ENCODE measurements around the gene PVALEF.
A peak's percentile ranks its signal among the peaks of the same experiment; 100 is the strongest.

The PVALEF gene

GRCh38 chr17:81191116-81191515, 25.8 kb downstream of the PVALEF start:
- H3K4me3 ChIP-seq (ENCODE audit: low read length) = no peak overlapping the region
- no peak for DNase-seq (ENCODE audit: low read depth, low spot score)

GRCh38 chr17:81191646-81192045, 26.3 kb downstream of the PVALEF start:
- no peak overlapping the region for H3K4me3 ChIP-seq (ENCODE audit: low read length)
- no peak for DNase-seq (ENCODE audit: low read depth, low spot score)

GRCh38 chr17:81192386-81193050, 27.2 kb downstream of the PVALEF start:
- H3K4me3 ChIP-seq (ENCODE audit: low read length) = no peak overlapping the region
- DNase-seq (ENCODE audit: low read depth, low spot score) = no peak

- no peak for DNase-seq (ENCODE audit: low read depth, low spot score)
- H3K4me3 ChIP-seq (ENCODE audit: low read length) = no peak overlapping the region
These were observed 27.7 kb downstream of the PVALEF start for GRCh38 chr17:81193051-81193410.

- DNase-seq (ENCODE audit: low read depth, low spot score) = no peak
- H3K4me3 ChIP-seq (ENCODE audit: low read length) = no peak overlapping the region
These were observed 28.3 kb downstream of the PVALEF start for GRCh38 chr17:81193470-81194224.

GRCh38 chr17:81194225-81194760, 29.0 kb downstream of the PVALEF start:
- DNase-seq (ENCODE audit: low read depth, low spot score) = no peak

GRCh38 chr17:81194941-81195901, 29.9 kb downstream of the PVALEF start:
- H3K4me3 ChIP-seq (ENCODE audit: low read length) = no peak overlapping the region
- no peak for DNase-seq (ENCODE audit: low read depth, low spot score)

More at GRCh38 chr17:81194225-81194760, 29.0 kb downstream of the PVALEF start:
- no peak overlapping the region for H3K4me3 ChIP-seq (ENCODE audit: low read length)

- DNase-seq (ENCODE audit: low read depth, low spot score) = no peak
- no peak overlapping the region for H3K4me3 ChIP-seq (ENCODE audit: low read length)
These were observed 30.7 kb downstream of the PVALEF start for GRCh38 chr17:81195941-81196495.

GRCh38 chr17:81196505-81197408, 31.4 kb downstream of the PVALEF start:
- H3K4me3 ChIP-seq (ENCODE audit: low read length) = no peak overlapping the region
- DNase-seq (ENCODE audit: low read depth, low spot score) = no peak

GRCh38 chr17:81197409-81197795, 32.1 kb downstream of the PVALEF start:
- H3K4me3 ChIP-seq (ENCODE audit: low read length) = no peak overlapping the region

GRCh38 chr17:81197831-81198490, 32.7 kb downstream of the PVALEF start:
- H3K4me3 ChIP-seq (ENCODE audit: low read length) = no peak overlapping the region
- no peak for DNase-seq (ENCODE audit: low read depth, low spot score)

More at GRCh38 chr17:81197409-81197795, 32.1 kb downstream of the PVALEF start:
- no peak for DNase-seq (ENCODE audit: low read depth, low spot score)

GRCh38 chr17:81198826-81199481, 33.6 kb downstream of the PVALEF start:
- DNase-seq (ENCODE audit: low read depth, low spot score) = no peak
- H3K4me3 ChIP-seq (ENCODE audit: low read length) = no peak overlapping the region

GRCh38 chr17:81199482-81199830, 34.1 kb downstream of the PVALEF start:
- no peak for DNase-seq (ENCODE audit: low read depth, low spot score)
- no peak overlapping the region for H3K4me3 ChIP-seq (ENCODE audit: low read length)

GRCh38 chr17:81200201-81200600, 34.9 kb downstream of the PVALEF start:
- H3K4me3 ChIP-seq (ENCODE audit: low read length) = no peak overlapping the region
- DNase-seq (ENCODE audit: low read depth, low spot score) = no peak

- no peak overlapping the region for H3K4me3 ChIP-seq (ENCODE audit: low read length)
- DNase-seq (ENCODE audit: low read depth, low spot score) = peak; percentile 58
These were observed 35.6 kb downstream of the PVALEF start for GRCh38 chr17:81200695-81201580.

GRCh38 chr17:81202318-81202717, 37.0 kb downstream of the PVALEF start:
- no peak overlapping the region for H3K4me3 ChIP-seq (ENCODE audit: low read length)
- DNase-seq (ENCODE audit: low read depth, low spot score) = no peak

Measured in Jurkat, Clone E6-1 (cell line).